Measurements from ENCODE around the gene PHF20. TPM values are rescaled to one million over a fixed set of nuclear protein-coding genes. Genes with fewer than 3 reads are reported as not detected.

The PHF20 gene
- polyA plus RNA-seq, 3 donors: 54.7 to 78.2 (median 73.6) TPM

GRCh38 chr20:35729283-35729807, 42.5 kb upstream of the PHF20 start:
- H3K4me3 ChIP-seq (replicated peaks in 1 of 3; ENCODE audit: low read depth in 2 of 3, low read length in 3 of 3): no peak overlapping the region
- peaks cover 96% of the 10 kb centered on the region for H3K79me2 ChIP-seq (ENCODE audit: insufficient read depth, low read length)
- no peak overlapping the region for H3K27ac ChIP-seq (ENCODE audit: low read depth in 1 of 2, low read length in 2 of 2)
- H3K9ac ChIP-seq (ENCODE audit: insufficient read depth, low read length, poor library complexity, severe bottlenecking): no peak overlapping the region
- no peak for DNase-seq
- peaks cover 0 to 2% (median 0%) of the 10 kb centered on the region in 7 donors for H3K9me3 Mint-ChIP-seq
- peaks cover 100% of the 10 kb centered on the region for H4K20me1 ChIP-seq (ENCODE audit: insufficient read depth, low read length)
- no peaks in the 10 kb centered on the region for H3K4me1 ChIP-seq (ENCODE audit: control insufficient read depth in 1 of 2, insufficient read depth in 2 of 2, low read length in 2 of 2)
- no peaks in the 10 kb centered on the region for H3K27me3 ChIP-seq (ENCODE audit: control insufficient read depth in 2 of 2, insufficient read depth in 2 of 2, low read length in 2 of 2)
- peaks cover 2% of the 10 kb centered on the region for H3K4me1 Mint-ChIP-seq
- H3K4me3 Mint-ChIP-seq: no peak overlapping the region
- TF ChIP-seq CTCF (IDR thresholded peaks at IDR 0.05): no peak
- no peak overlapping the region for H2AFZ ChIP-seq (ENCODE audit: insufficient read depth, low read depth, low read length, poor library complexity, severe bottlenecking)
- H3K27me3 Mint-ChIP-seq (ENCODE audit: low read depth in 3 of 3): peaks cover 0 to 2% (median 0%) of the 10 kb centered on the region in 3 donors
- no peak overlapping the region for H3K27ac Mint-ChIP-seq
- no peak overlapping the region for H3K4me2 ChIP-seq (replicated peaks; ENCODE audit: extremely low read depth, low read length, poor library complexity, severe bottlenecking)
- H3K9me3 ChIP-seq (replicated peaks in 1 of 2; ENCODE audit: control insufficient read depth in 1 of 2, insufficient read depth in 1 of 2, low read length in 2 of 2): no peaks in the 10 kb centered on the region
- H3K36me3 Mint-ChIP-seq: peaks cover 74 to 95% of the 10 kb centered on the region in 2 donors
- H3K36me3 ChIP-seq (replicated peaks in 1 of 2; ENCODE audit: control insufficient read depth in 1 of 2, insufficient read depth in 2 of 2, low read length in 2 of 2): peaks cover 95 to 98% of the 10 kb centered on the region in 2 donors
- intact Hi-C loops (cut with micrococcal nuclease): no loop called here
- no CpG with 5 or more reads among the region's 7 CpGs for WGBS (ENCODE audit: insufficient coverage)

GRCh38 chr20:35729836-35730582, 41.8 kb upstream of the PHF20 start:
- no peak for TF ChIP-seq CTCF (IDR thresholded peaks at IDR 0.05)
- H3K4me3 ChIP-seq (replicated peaks in 1 of 3; ENCODE audit: low read depth in 2 of 3, low read length in 3 of 3): no peak overlapping the region
- 100% methylated on average over 1 of the region's 2 CpGs for WGBS (ENCODE audit: insufficient coverage)
- Mint-ChIP-seq H3K27me3 (ENCODE audit: low read depth in 3 of 3) (peaks cover 0 to 2% (median 0%) of the 10 kb centered on the region in 3 donors), H3K27ac (peak overlapping the region in 2 of 7 donors; percentile 20 to 32), H3K9me3 (peaks cover 0 to 2% (median 0%) of the 10 kb centered on the region in 7 donors), H3K4me3 (no peak overlapping the region), H3K36me3 (peaks cover 74 to 95% of the 10 kb centered on the region in 2 donors), H3K4me1 (peaks cover 5% of the 10 kb centered on the region)
- no peak overlapping the region for H3K9ac ChIP-seq (ENCODE audit: insufficient read depth, low read length, poor library complexity, severe bottlenecking)
- H3K79me2 ChIP-seq (ENCODE audit: insufficient read depth, low read length): peaks cover 96% of the 10 kb centered on the region
- no peaks in the 10 kb centered on the region for H3K9me3 ChIP-seq (replicated peaks in 1 of 2; ENCODE audit: control insufficient read depth in 1 of 2, insufficient read depth in 1 of 2, low read length in 2 of 2)
- H3K27ac ChIP-seq (ENCODE audit: low read depth in 1 of 2, low read length in 2 of 2): peak overlapping the region in 1 of 2 donors; percentile 32
- peaks cover 95 to 98% of the 10 kb centered on the region in 2 donors for H3K36me3 ChIP-seq (replicated peaks in 1 of 2; ENCODE audit: control insufficient read depth in 1 of 2, insufficient read depth in 2 of 2, low read length in 2 of 2)
- no peaks in the 10 kb centered on the region for H3K4me1 ChIP-seq (ENCODE audit: control insufficient read depth in 1 of 2, insufficient read depth in 2 of 2, low read length in 2 of 2)
- intact Hi-C loops (cut with micrococcal nuclease): loop anchor here in 1 of 2 donors (5.0 kb wide), 2 partner anchors 33 to 42 kb away; partner anchors contain the start of genes NFS1, PHF20 and ROMO1
- no peak for DNase-seq
- no peaks in the 10 kb centered on the region for H3K27me3 ChIP-seq (ENCODE audit: control insufficient read depth in 2 of 2, insufficient read depth in 2 of 2, low read length in 2 of 2)
- no peak overlapping the region for H2AFZ ChIP-seq (ENCODE audit: insufficient read depth, low read depth, low read length, poor library complexity, severe bottlenecking)
- H3K4me2 ChIP-seq (replicated peaks; ENCODE audit: extremely low read depth, low read length, poor library complexity, severe bottlenecking): no peak overlapping the region
- peaks cover 100% of the 10 kb centered on the region for H4K20me1 ChIP-seq (ENCODE audit: insufficient read depth, low read length)
